ENCODE measurements around the gene MCM8.

MCM8 gene

DNA sequence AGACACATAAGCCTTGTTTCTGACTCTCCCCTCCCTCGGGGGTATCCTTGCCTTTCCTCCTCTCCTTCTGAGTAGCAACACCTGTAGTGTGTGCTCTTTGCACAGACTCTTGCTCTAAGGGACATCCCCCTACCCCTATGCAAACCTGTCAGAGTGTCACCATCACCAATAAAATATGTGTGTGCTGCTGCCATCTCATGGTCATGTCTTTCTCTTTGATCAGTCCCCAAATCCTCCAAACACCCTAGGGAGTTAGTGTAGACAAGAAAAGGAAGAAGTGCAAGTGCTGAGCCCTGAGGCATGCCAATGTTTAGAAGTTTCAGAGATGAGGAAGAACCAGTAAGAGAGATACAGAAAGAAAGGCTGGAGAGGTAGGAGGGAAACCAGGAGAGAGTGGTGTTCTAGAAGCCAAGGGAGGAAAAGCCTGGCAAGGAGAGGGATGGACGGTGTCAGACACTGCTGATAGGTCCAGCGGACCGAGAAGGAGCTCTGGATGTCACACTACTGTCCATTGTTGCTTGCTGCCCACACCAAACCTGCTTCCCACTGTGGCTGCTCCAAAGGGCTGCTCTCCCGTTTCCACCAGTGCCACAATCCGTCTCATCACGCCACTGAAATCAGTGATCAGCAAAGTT is 16.5 kb upstream of the MCM8 start:
- H3K4me3 ChIP-seq (ENCODE audit: low read depth, low read length) = no peak overlapping the region
- H3K27ac ChIP-seq = no peak overlapping the region
- no peaks in the 10 kb centered on the region for H3K27me3 ChIP-seq (replicated peaks)
- DNase-seq = no peak
- TF ChIP-seq, protein P1, sequence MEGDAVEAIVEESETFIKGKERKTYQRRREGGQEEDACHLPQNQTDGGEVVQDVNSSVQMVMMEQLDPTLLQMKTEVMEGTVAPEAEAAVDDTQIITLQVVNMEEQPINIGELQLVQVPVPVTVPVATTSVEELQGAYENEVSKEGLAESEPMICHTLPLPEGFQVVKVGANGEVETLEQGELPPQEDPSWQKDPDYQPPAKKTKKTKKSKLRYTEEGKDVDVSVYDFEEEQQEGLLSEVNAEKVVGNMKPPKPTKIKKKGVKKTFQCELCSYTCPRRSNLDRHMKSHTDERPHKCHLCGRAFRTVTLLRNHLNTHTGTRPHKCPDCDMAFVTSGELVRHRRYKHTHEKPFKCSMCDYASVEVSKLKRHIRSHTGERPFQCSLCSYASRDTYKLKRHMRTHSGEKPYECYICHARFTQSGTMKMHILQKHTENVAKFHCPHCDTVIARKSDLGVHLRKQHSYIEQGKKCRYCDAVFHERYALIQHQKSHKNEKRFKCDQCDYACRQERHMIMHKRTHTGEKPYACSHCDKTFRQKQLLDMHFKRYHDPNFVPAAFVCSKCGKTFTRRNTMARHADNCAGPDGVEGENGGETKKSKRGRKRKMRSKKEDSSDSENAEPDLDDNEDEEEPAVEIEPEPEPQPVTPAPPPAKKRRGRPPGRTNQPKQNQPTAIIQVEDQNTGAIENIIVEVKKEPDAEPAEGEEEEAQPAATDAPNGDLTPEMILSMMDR (IDR thresholded peaks at IDR 0.05; ENCODE audit: low read depth, low read length, missing control alignments) = peak; percentile 54
- H3K36me3 ChIP-seq (replicated peaks) = peaks cover 5% of the 10 kb centered on the region
- in situ Hi-C loops (cut with HindIII; ENCODE audit: low pct_ligation_motif_present, low sequenced_read_pairs) = no loop called here

DNA sequence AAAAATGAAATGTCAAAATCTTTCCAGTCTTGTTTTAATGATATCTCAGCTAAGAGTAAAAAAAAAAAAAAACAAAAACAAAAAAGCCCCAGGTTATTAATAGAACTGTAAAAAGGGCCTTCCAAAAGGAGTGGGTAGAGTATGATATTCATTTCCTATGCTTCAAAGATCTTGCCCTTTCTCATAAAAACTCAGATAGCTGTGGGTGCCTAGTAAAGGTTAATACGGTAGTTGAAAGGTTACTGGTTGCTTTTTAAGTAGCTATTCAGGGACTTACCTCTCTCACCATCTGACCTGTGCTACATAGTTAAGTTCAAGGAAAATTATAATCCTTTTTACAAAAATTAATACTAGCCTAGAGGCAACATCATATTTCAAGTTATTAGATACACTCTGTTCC is 15.1 kb upstream of the MCM8 start:
- in situ Hi-C loops (cut with HindIII; ENCODE audit: low pct_ligation_motif_present, low sequenced_read_pairs) = no loop called here
- Histone ChIP-seq H3K36me3 (replicated peaks) (peaks cover 11% of the 10 kb centered on the region), H3K4me3 (ENCODE audit: low read depth, low read length) (no peak overlapping the region), H3K27me3 (replicated peaks) (no peaks in the 10 kb centered on the region), H3K27ac (no peak overlapping the region)
- DNase-seq = no peak
- TF ChIP-seq, protein P1 (IDR thresholded peaks at IDR 0.05; ENCODE audit: low read depth, low read length, missing control alignments) = no peak

DNA sequence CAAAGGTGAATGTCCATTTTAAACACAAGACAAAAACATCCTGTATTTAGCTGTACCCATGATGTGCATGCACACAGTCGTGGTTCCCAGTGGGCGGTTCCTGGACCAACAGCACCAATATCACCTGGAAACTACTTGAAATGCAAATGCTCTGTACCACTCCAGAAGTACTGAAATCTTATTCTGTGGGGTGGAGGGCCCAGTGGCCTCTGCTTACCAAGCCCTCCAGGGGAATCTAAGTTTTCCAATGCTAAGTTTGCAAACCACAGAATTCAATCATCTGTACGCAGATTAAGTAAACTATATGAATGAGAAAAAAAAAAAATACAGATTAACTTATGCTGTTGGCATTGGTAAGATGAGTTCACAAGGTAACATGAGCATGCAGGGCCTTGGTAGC is 14.2 kb upstream of the MCM8 start:
- TF ChIP-seq, protein P1 (IDR thresholded peaks at IDR 0.05; ENCODE audit: low read depth, low read length, missing control alignments) = no peak
- in situ Hi-C loops (cut with HindIII; ENCODE audit: low pct_ligation_motif_present, low sequenced_read_pairs) = no loop called here
- DNase-seq = no peak

DNA sequence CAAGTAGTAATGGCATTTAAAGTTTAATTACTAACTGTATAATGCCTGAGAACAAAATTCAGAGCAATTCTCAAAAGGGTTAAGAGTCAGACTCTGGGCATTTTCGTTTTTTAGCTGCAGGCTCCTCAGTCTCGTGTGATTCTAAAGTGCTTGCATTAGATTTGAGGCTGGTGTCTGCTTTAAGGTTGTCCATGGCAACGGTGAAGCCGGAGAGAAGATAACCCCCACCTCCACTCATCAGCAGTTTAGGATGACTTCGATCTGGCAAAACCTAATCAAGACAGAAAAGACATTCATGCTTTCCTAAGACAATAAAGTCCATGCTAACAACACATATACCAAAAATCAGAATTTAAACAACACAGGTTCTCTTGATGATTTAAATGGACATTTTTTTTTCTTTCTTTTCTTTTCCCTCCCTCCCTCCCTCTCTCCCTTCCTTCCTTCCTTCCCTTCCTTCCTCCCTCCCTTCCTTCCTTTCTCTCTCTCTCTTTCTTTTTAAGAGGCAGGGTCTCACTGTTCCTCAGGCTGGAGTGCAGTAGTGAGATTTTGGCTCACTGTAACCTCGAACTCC is 11.9 kb upstream of the MCM8 start:
- peaks cover 39% of the 10 kb centered on the region for H3K36me3 ChIP-seq (replicated peaks)
- in situ Hi-C loops (cut with HindIII; ENCODE audit: low pct_ligation_motif_present, low sequenced_read_pairs) = no loop called here

More for the DNA sequence above, 14.2 kb upstream of the MCM8 start:
- Histone ChIP-seq H3K36me3 (replicated peaks) (peaks cover 18% of the 10 kb centered on the region), H3K27ac (no peak overlapping the region), H3K4me3 (ENCODE audit: low read depth, low read length) (no peak overlapping the region), H3K27me3 (replicated peaks) (no peaks in the 10 kb centered on the region)

DNA sequence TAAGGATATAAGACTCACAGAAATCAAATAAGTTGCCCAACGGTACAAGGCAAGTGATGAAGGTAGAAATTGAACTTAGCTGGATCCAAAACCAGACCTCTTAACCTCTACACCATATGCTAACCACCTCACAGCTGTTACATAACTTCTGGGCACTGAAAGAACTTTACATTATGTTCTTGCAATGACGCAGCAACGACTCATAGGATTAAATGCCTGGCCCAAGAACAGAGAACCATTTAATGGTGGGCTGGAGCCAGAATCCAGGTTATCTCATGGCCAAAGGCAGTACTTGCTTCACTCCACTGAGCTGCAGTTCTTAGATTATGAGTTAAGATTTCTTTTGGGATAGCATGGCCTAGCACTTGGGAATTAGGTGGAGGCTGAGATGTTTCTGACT is 4.5 kb upstream of the MCM8 start:
- Histone ChIP-seq H3K27me3 (replicated peaks) (no peaks in the 10 kb centered on the region), H3K27ac (no peak overlapping the region), H3K36me3 (replicated peaks) (peaks cover 37% of the 10 kb centered on the region), H3K4me3 (ENCODE audit: low read depth, low read length) (no peak overlapping the region)
- in situ Hi-C loops (cut with HindIII; ENCODE audit: low pct_ligation_motif_present, low sequenced_read_pairs) = no loop called here
- TF ChIP-seq, protein P1 (IDR thresholded peaks at IDR 0.05; ENCODE audit: low read depth, low read length, missing control alignments) = no peak
- peak; percentile 57 for DNase-seq

More for the DNA sequence above, 11.9 kb upstream of the MCM8 start:
- no peak overlapping the region for H3K27ac ChIP-seq
- H3K27me3 ChIP-seq (replicated peaks) = no peaks in the 10 kb centered on the region
- TF ChIP-seq, protein P1 (IDR thresholded peaks at IDR 0.05; ENCODE audit: low read depth, low read length, missing control alignments) = no peak
- no peak overlapping the region for H3K4me3 ChIP-seq (ENCODE audit: low read depth, low read length)
- no peak for DNase-seq

DNA sequence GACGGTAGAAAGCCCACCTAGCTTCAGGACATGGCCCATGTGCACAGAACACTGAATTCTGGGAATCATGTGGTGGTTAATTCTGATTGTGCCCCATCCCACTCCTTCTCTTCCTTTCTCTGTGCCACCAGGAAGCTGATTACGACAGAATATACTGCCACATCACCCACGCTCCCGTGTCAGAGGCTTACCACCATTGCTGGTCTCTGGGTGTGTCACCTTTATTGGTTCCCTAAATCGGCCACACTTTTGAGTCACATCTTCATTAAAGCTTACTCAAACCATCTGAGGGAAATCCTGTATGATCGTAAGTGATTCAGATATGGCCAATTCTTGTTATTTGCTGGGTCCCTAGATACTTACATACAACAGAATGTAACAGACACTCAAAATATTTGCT is 3.2 kb upstream of the MCM8 start:
- TF ChIP-seq, protein P1 (IDR thresholded peaks at IDR 0.05; ENCODE audit: low read depth, low read length, missing control alignments) = no peak
- H3K27me3 ChIP-seq (replicated peaks) = no peaks in the 10 kb centered on the region
- DNase-seq = no peak
- in situ Hi-C loops (cut with HindIII; ENCODE audit: low pct_ligation_motif_present, low sequenced_read_pairs) = no loop called here
- no peak overlapping the region for H3K27ac ChIP-seq
- no peak overlapping the region for H3K4me3 ChIP-seq (ENCODE audit: low read depth, low read length)
- peaks cover 26% of the 10 kb centered on the region for H3K36me3 ChIP-seq (replicated peaks)

Measured in brain microvascular endothelial cell (primary cell).